IPS-11a (cell line): ENCODE data around the gene PIGB.
"Not testable (repeated sequence)": the region's sequence is repeated elsewhere in the genome, so short reads cannot be mapped to it uniquely, and the experiment has no call there.

ENCODE experiments used
- H3K4me3 ChIP-seq: one replicate; pipeline ENCODE4 v1.5.1; 2013; ENCODE audit warnings: low read depth, low read length, control low read depth

PIGB gene

GRCh38 chr15:55318588-55319494 is at the start of gene PIGB, which contains the start of gene PIGBOS1:
TSS of gene PIGB (plus strand) at chr15:55319222. CDS start at chr15:55319251, 29 bp downstream.
TSS of gene PIGBOS1 (minus strand) at chr15:55319123. CDS start at chr15:55317792, 1,331 bp downstream.
- H3K4me3 ChIP-seq, result peak within 1 kb of the TSS; percentile 86

- no peak overlapping the region for H3K4me3 ChIP-seq
Measured at GRCh38 chr15:55270291-55270690, 48.7 kb upstream of the PIGB start.

- H3K4me3 ChIP-seq, result no peak overlapping the region
Measured at GRCh38 chr15:55276324-55276723, 42.7 kb upstream of the PIGB start.

GRCh38 chr15:55277116-55277564 is 41.9 kb upstream of the PIGB start:
- H3K4me3 ChIP-seq, result no peak overlapping the region

- no peak overlapping the region for H3K4me3 ChIP-seq
Measured at GRCh38 chr15:55277715-55278114, 41.3 kb upstream of the PIGB start.

- H3K4me3 ChIP-seq, result no peak overlapping the region
Measured at GRCh38 chr15:55279100-55279745, 39.8 kb upstream of the PIGB start.

- H3K4me3 ChIP-seq, result no peak overlapping the region
Measured at GRCh38 chr15:55279746-55280351, 39.2 kb upstream of the PIGB start.

- H3K4me3 ChIP-seq, result not testable (repeated sequence)
Measured at GRCh38 chr15:55280589-55280988, 38.4 kb upstream of the PIGB start.

GRCh38 chr15:55281517-55282228 is 37.3 kb upstream of the PIGB start:
- no peak overlapping the region for H3K4me3 ChIP-seq

GRCh38 chr15:55282284-55282833 is 36.7 kb upstream of the PIGB start:
- no peak overlapping the region for H3K4me3 ChIP-seq

- H3K4me3 ChIP-seq, result no peak overlapping the region
Measured at GRCh38 chr15:55283379-55284147, 35.5 kb upstream of the PIGB start.

- H3K4me3 ChIP-seq, result no peak overlapping the region
Measured at GRCh38 chr15:55284426-55284825, 34.6 kb upstream of the PIGB start.

- H3K4me3 ChIP-seq, result not testable (repeated sequence)
Measured at GRCh38 chr15:55286442-55287189, 32.4 kb upstream of the PIGB start.

GRCh38 chr15:55288006-55288717 is 30.9 kb upstream of the PIGB start:
- no peak overlapping the region for H3K4me3 ChIP-seq

GRCh38 chr15:55289011-55289745 is 29.8 kb upstream of the PIGB start:
- peak overlapping the region; percentile 76 for H3K4me3 ChIP-seq

GRCh38 chr15:55289746-55290527 is 29.1 kb upstream of the PIGB start, which contains the start of gene RAB27A:
TSS of gene RAB27A (minus strand) at chr15:55289813. CDS start at chr15:55234934, 54,879 bp downstream.
- peak within 1 kb of the TSS; percentile 76 for H3K4me3 ChIP-seq

- no peak overlapping the region for H3K4me3 ChIP-seq
Measured at GRCh38 chr15:55290528-55291057, 28.4 kb upstream of the PIGB start.
